GM06990 (cell line): ENCODE data around the gene CFAP47.
"Not testable (repeated sequence)": the region's sequence is repeated elsewhere in the genome, so short reads cannot be mapped to it uniquely, and the experiment has no call there.

Source experiments
- DNase-seq: peaks from one replicate; pipeline ENCODE4 v3.0.0-alpha.2; 2011; ENCODE audit not compliant: insufficient read length; ENCODE audit errors: extremely low read depth
- H3K27me3 ChIP-seq: replicated peaks from 2 replicates; pipeline ENCODE4 v1.6.0; 2011; ENCODE audit warnings: low read length; ENCODE audit not compliant: control insufficient read depth, insufficient read depth
- H3K36me3 ChIP-seq: 2 replicates; pipeline ENCODE4 v1.5.1; 2011; ENCODE audit warnings: low read length; ENCODE audit not compliant: control insufficient read depth, insufficient read depth
- H3K4me3 ChIP-seq: replicated peaks from 2 replicates; pipeline ENCODE4 v1.5.1; 2011; ENCODE audit warnings: low read depth, mild to moderate bottlenecking, control low read depth, low read length
- TF ChIP-seq, protein P1 (sequence below): IDR thresholded peaks from 2 replicates; pipeline ENCODE4 v1.5.1; 2011; ENCODE audit warnings: low read length, control low read depth, mild to moderate bottlenecking, inconsistent platforms; ENCODE audit not compliant: insufficient read depth, poor library complexity, severe bottlenecking

CFAP47 gene

DNA sequence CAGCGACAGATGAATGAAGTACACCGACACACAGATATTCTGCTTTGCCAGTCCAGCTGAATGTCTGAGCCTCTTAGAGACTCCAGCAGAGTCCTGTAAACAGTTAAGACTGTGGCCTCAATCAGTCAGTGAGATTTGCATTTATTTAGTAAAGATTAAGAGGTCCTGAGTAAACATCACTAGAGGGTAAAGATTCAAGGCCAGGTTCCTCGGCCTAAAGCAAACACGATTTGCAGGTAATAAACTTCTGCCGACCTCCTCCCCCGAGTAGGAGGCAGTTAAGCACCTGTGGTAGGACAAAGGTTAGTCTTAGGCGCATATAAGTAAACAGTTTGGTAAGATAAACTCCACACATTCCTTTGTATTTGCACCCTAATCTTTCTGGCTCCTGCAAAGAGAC, 99.6 kb downstream of the CFAP47 start:
- TF ChIP-seq, protein P1, sequence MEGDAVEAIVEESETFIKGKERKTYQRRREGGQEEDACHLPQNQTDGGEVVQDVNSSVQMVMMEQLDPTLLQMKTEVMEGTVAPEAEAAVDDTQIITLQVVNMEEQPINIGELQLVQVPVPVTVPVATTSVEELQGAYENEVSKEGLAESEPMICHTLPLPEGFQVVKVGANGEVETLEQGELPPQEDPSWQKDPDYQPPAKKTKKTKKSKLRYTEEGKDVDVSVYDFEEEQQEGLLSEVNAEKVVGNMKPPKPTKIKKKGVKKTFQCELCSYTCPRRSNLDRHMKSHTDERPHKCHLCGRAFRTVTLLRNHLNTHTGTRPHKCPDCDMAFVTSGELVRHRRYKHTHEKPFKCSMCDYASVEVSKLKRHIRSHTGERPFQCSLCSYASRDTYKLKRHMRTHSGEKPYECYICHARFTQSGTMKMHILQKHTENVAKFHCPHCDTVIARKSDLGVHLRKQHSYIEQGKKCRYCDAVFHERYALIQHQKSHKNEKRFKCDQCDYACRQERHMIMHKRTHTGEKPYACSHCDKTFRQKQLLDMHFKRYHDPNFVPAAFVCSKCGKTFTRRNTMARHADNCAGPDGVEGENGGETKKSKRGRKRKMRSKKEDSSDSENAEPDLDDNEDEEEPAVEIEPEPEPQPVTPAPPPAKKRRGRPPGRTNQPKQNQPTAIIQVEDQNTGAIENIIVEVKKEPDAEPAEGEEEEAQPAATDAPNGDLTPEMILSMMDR: no peak
- Histone ChIP-seq H3K36me3 (no peaks in the 10 kb centered on the region), H3K4me3 (no peak overlapping the region), H3K27me3 (no peaks in the 10 kb centered on the region)
- DNase-seq: no peak

DNA sequence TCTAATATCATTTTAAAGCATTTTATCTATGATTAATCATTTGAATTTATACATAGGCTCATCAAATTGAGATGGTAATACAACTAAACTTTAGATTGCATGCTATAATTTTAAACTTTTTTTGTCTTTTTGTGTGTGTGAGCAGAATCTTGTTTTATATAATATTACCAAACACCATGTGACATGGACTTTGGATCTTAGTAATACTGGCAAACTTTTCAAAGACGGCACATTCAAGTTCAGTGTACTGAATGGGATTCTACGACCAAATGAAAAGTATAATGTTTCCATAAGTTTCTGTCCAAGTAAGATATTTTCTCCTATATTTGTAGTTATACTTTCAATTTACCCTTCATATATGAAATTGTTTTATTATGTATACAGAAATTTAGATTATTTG, 116.0 kb downstream of the CFAP47 start:
- TF ChIP-seq, protein P1: no peak
- Histone ChIP-seq H3K36me3 (no peaks in the 10 kb centered on the region), H3K4me3 (no peak overlapping the region), H3K27me3 (no peaks in the 10 kb centered on the region)
- DNase-seq: no peak

DNA sequence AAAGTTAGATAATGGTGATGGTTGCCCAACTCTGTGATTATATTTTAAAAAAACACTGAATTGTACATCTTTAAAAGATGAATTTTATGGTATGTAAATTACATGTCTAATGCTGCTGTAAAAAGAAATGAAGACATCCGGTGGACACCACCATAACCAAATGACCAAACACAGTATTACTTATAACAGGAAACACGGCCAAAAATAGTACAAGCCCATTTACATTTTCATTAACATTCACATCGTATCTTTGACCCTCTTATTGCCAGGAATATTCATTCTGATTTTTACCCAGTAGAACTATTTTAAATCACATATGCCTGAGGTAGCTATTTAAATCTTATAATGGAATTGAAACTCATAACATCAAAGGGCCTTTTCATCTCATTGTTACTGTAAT, 143.2 kb downstream of the CFAP47 start:
- TF ChIP-seq, protein P1: no peak
- no peak for DNase-seq
- no peak overlapping the region for H3K4me3 ChIP-seq
- no peaks in the 10 kb centered on the region for H3K36me3 ChIP-seq
- H3K27me3 ChIP-seq: no peaks in the 10 kb centered on the region

DNA sequence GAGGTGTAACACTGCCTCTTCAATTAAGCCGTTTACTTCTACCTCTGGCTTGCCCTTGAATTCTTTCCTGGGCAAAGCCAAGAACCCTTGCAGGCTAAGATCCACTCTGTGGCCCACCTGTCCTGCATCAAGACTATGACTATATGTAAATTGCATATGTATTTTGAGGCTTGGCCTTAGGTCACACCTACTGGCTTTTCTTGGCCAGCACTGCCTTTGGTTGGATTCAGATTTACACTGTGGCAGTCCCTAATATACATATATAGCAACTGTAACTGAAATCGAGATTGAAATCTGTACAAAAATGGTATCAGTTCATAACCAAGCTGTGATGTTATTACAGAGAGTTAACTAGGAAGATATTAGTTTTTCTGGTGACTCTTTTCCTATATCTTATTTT, 151.5 kb downstream of the CFAP47 start:
- Histone ChIP-seq H3K4me3 (no peak overlapping the region), H3K27me3 (no peaks in the 10 kb centered on the region), H3K36me3 (no peaks in the 10 kb centered on the region)
- TF ChIP-seq, protein P1: no peak
- no peak for DNase-seq

DNA sequence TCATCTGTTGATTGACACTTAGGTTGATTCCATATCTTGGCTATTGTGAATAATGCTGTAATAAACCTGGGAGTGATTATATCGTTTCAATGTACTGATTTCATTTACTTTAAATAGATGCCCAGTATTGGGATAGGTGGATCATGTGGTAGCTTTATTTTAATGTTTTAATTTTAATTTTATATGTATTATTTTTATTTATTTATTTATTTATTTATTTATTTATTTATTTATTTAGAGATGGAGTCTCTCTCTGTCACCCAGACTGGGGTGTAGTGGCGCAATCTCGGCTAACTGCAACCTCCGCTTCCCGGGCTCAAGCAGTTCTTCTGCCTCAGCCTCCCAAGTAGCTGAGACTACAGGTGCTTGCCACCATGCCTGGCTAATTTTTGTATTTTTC, 155.5 kb downstream of the CFAP47 start:
- not testable (repeated sequence) for H3K36me3 ChIP-seq, H3K27me3 ChIP-seq, H3K4me3 ChIP-seq, DNase-seq

DNA sequence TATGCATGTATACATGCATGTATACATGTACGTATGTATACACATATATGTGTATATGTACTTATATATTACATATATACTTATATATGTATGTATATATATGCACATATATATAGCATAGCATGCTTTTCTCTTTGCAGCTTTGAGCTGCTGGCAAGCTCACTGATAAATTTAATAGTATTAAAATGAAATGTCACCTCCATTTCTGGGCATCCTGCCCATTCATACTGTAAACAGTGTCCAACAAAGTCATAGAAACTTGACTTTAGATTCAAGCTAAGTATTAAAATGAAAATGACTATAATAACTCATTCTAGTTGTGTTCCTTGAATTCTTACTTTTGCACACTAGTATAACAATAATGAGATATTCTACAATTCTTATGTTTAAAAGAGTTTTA, 163.7 kb downstream of the CFAP47 start:
- no peak for DNase-seq
- Histone ChIP-seq H3K4me3 (no peak overlapping the region), H3K27me3 (no peaks in the 10 kb centered on the region), H3K36me3 (no peaks in the 10 kb centered on the region)
- TF ChIP-seq, protein P1: no peak
